Sigmoid colon (tissue), 7 donors: ENCODE results near the gene SLC25A33. TPM values are rescaled to one million over a fixed set of nuclear protein-coding genes. Genes with fewer than 3 reads are reported as not detected.

ENCODE experiments used
- DNase-seq: peaks from one replicate; pipeline ENCODE4 v3.0.0-alpha.2; 2019
- H3K27ac ChIP-seq, 4 donors: fragments of 200-600 bp; sonication (generic); one replicate each; pipeline ENCODE4 v1.5.1; 2016 to 2019; ENCODE audit warnings: mild to moderate bottlenecking in 1 of 4
- H3K27me3 ChIP-seq, 3 donors: fragments of 200-600 bp; sonication (generic); one replicate each; pipeline ENCODE4 v1.5.1; 2019; ENCODE audit warnings: mild to moderate bottlenecking in 1 of 3
- H3K36me3 ChIP-seq, 4 donors: fragments of 200-600 bp; sonication (generic); one replicate each; pipeline ENCODE4 v1.5.1; 2016 to 2019
- H3K4me1 ChIP-seq, 4 donors: fragments of 200-600 bp; sonication (generic); one replicate each; pipeline ENCODE4 v1.5.1; 2017 to 2019
- H3K4me3 ChIP-seq, 4 donors: fragments of 200-600 bp; sonication (generic); one replicate each; pipeline ENCODE4 v1.5.1; 2017 to 2019; ENCODE audit warnings: mild to moderate bottlenecking in 2 of 4, moderate library complexity in 1 of 4
- H3K9me3 ChIP-seq, 4 donors: fragments of 200-600 bp in 3 of 4; sonication (generic) in 3 of 4; one replicate each; pipeline versions ENCODE4 v1.5.1 to v1.6.1; 2013 to 2019
- CTCF ChIP-seq, 4 experiments: fragments of 450-650 bp in 3 of 4; fragments of 200-600 bp in 1 of 4; IDR thresholded peaks; one replicate each; pipeline ENCODE4 v1.5.1; 2016 to 2019; ENCODE audit warnings: antibody characterized with exemption in 4 of 4, mild to moderate bottlenecking in 3 of 4, moderate library complexity in 2 of 4
- EP300 ChIP-seq, 4 donors: sonication (generic); formaldehyde crosslinking; IDR thresholded peaks; one replicate each; pipeline ENCODE4 v1.6.1; 2017; ENCODE audit warnings: antibody characterized with exemption in 4 of 4
- POLR2A ChIP-seq, 2 donors: fragments of 450-650 bp; IDR thresholded peaks; one replicate each; pipeline ENCODE4 v1.6.1; 2016; ENCODE audit warnings: antibody characterized with exemption in 2 of 2, mild to moderate bottlenecking in 2 of 2, moderate library complexity in 2 of 2
- POLR2AphosphoS5 ChIP-seq, 4 donors: sonication (generic); formaldehyde crosslinking; IDR thresholded peaks; one replicate each; pipeline ENCODE4 v1.6.1; 2017; ENCODE audit warnings: antibody characterized with exemption in 4 of 4
- WGBS, 2 donors: extraction: QIAGEN DNeasy Blood & Tissue Kit; methylation state at CpG; one replicate each; pipeline ENCODE4 v1.1.7; 2013; 5-methylcytosine and 5-hydroxymethylcytosine counted together
- intact Hi-C: fragments of 100-400 bp; cut with DNase I; formaldehyde crosslinking; loops from one replicate; pipeline ENCODE4 v1.15.1; 2023
- polyA plus RNA-seq, 3 donors: library from polyadenylated mRNA; stranded (reverse); fragments of 200-250 nt; gene quantifications; one replicate each; pipeline ENCODE4 v1.2.3, GENCODE V29; 2013
- total RNA-seq, 4 donors: library from RNA; depleted of rRNA; stranded (reverse); fragments of >200 nt; gene quantifications; one replicate each; pipeline ENCODE4 v1.1.0, GENCODE V29; 2016
- donor health status: healthy with polysubstance abuse.
- donor health status: Bipolar disorder and iron deficiency.
- donor health status: healthy.

Gene SLC25A33
- total and polyA plus RNA-seq, 7 donors, result 3.9 to 16.6 (median 6.7) TPM

GRCh38 chr1:9529190-9529589 lies 10.1 kb upstream of the SLC25A33 start:
- Histone ChIP-seq H3K27me3 (no peaks in the 10 kb centered on the region), H3K27ac (no peak overlapping the region), H3K4me1 (peaks cover 0 to 9% (median 4%) of the 10 kb centered on the region in 4 donors), H3K4me3 (no peak overlapping the region), H3K9me3 (no peaks in the 10 kb centered on the region), H3K36me3 (no peaks in the 10 kb centered on the region)
- TF ChIP-seq POLR2A (IDR thresholded peaks at IDR 0.05), result no peak
- TF ChIP-seq POLR2AphosphoS5 (IDR thresholded peaks at IDR 0.05), result no peak
- no peak for TF ChIP-seq EP300 (IDR thresholded peaks at IDR 0.05)
- no peak for TF ChIP-seq CTCF (IDR thresholded peaks at IDR 0.05)
- intact Hi-C loops, result loop anchor here (5.0 kb wide), 1 partner anchor 43 kb away; no protein-coding TSS in a partner anchor
- WGBS, 2 donors, result 63 to 74% methylated on average over 8 of the region's 8 CpGs
- DNase-seq, result no peak

GRCh38 chr1:9530320-9530719 lies 8.9 kb upstream of the SLC25A33 start:
- intact Hi-C loops, result no loop called here
- Histone ChIP-seq H3K9me3 (no peaks in the 10 kb centered on the region), H3K27me3 (no peaks in the 10 kb centered on the region), H3K36me3 (no peaks in the 10 kb centered on the region), H3K4me1 (peaks cover 0 to 9% (median 4%) of the 10 kb centered on the region in 4 donors), H3K27ac (no peak overlapping the region), H3K4me3 (no peak overlapping the region)
- WGBS, 2 donors, result 97 to 98% methylated on average over 4 of the region's 4 CpGs
- TF ChIP-seq EP300 (IDR thresholded peaks at IDR 0.05) (no peak), POLR2A (IDR thresholded peaks at IDR 0.05) (no peak), POLR2AphosphoS5 (IDR thresholded peaks at IDR 0.05) (no peak), CTCF (IDR thresholded peaks at IDR 0.05) (no peak)
- no peak for DNase-seq

GRCh38 chr1:9534953-9535352 lies 4.3 kb upstream of the SLC25A33 start:
- Histone ChIP-seq H3K27me3 (no peaks in the 10 kb centered on the region), H3K4me1 (peaks cover 0 to 12% (median 8%) of the 10 kb centered on the region in 4 donors), H3K9me3 (no peaks in the 10 kb centered on the region), H3K4me3 (no peak overlapping the region), H3K27ac (no peak overlapping the region), H3K36me3 (no peaks in the 10 kb centered on the region)
- DNase-seq, result no peak
- WGBS, 2 donors, result 41 to 77% methylated on average over 10 of the region's 10 CpGs
- intact Hi-C loops, result loop anchor here (5.0 kb wide), 1 partner anchor 38 kb away; no protein-coding TSS in a partner anchor
- TF ChIP-seq EP300 (IDR thresholded peaks at IDR 0.05) (no peak), POLR2A (IDR thresholded peaks at IDR 0.05) (no peak), POLR2AphosphoS5 (IDR thresholded peaks at IDR 0.05) (no peak), CTCF (IDR thresholded peaks at IDR 0.05) (no peak)

- Histone ChIP-seq H3K4me3 (no peak overlapping the region), H3K27ac (no peak overlapping the region), H3K36me3 (no peaks in the 10 kb centered on the region), H3K4me1 (peaks cover 0 to 17% (median 13%) of the 10 kb centered on the region in 4 donors), H3K27me3 (no peaks in the 10 kb centered on the region), H3K9me3 (no peaks in the 10 kb centered on the region)
- intact Hi-C loops, result loop anchor here (5.0 kb wide), 1 partner anchor 39 kb away; no protein-coding TSS in a partner anchor
- TF ChIP-seq EP300 (IDR thresholded peaks at IDR 0.05), result no peak
- no peak for TF ChIP-seq POLR2AphosphoS5 (IDR thresholded peaks at IDR 0.05)
- TF ChIP-seq POLR2A (IDR thresholded peaks at IDR 0.05), result no peak
- no peak for TF ChIP-seq CTCF (IDR thresholded peaks at IDR 0.05)
- DNase-seq, result no peak
- 95 to 97% methylated on average over 1 of the region's 1 CpG for WGBS, 2 donors
Measured at GRCh38 chr1:9536301-9536700, 3.0 kb upstream of the SLC25A33 start.
